IMR-90 (cell line): ENCODE results near the gene TTC27. TPM values are rescaled to one million over a fixed set of nuclear protein-coding genes. Genes with fewer than 3 reads are reported as not detected.

ENCODE experiments used
- ATAC-seq: fragments of 200-7000 bp; cut with Tn5 transposase; 2 replicates; pipeline ENCODE4 v1.9.1; 2020; ENCODE audit warnings: low read depth, mild to moderate bottlenecking, moderate library complexity
- BruUV-seq: library from RNA; stranded (reverse); fragments of 400-500 nt; replicated peaks from 2 replicates; lab custom pipeline; 2021; lab: Mats Ljungman, UMichigan
- CTCF ChIA-PET: fragments of 300-600 bp; formaldehyde crosslinking; extraction: SDS; loops from one replicate; lab custom pipeline; 2021; ENCODE audit warnings: antibody characterized with exemption; lab: Yijun Ruan, JAX
- POLR2A ChIA-PET: fragments of 300-600 bp; sonication (Branson Sonifier 250); formaldehyde crosslinking; loops from one replicate; lab custom pipeline; 2022; ENCODE audit warnings: antibody characterized with exemption; ENCODE audit not compliant: unreplicated experiment; lab: Charles Lee
- DNase-seq: peaks from one replicate; pipeline ENCODE4 v3.0.0; 2013
- H2AFZ ChIP-seq: replicated peaks from 2 replicates; pipeline ENCODE3; 2013; ENCODE audit warnings: low read length, mild to moderate bottlenecking; ENCODE audit not compliant: poor library complexity
- H2AK5ac ChIP-seq: 2 replicates; pipeline ENCODE4 v1.6.1; 2013; ENCODE audit warnings: low read depth, low read length, inconsistent platforms
- H2AK9ac ChIP-seq: replicated peaks from 2 replicates; pipeline ENCODE3; 2013; ENCODE audit warnings: mild to moderate bottlenecking, low read depth, low read length, moderate library complexity; ENCODE audit not compliant: poor library complexity
- H2BK120ac ChIP-seq: 2 replicates; pipeline ENCODE4 v1.6.1; 2013; ENCODE audit warnings: low read depth, low read length, inconsistent platforms
- H2BK15ac ChIP-seq: 3 replicates; pipeline ENCODE4 v1.6.1; 2013; ENCODE audit warnings: low read depth, low read length, inconsistent platforms
- H2BK20ac ChIP-seq: 2 replicates; pipeline ENCODE4 v1.6.1; 2013; ENCODE audit warnings: low read depth, mild to moderate bottlenecking, inconsistent platforms, low read length, moderate library complexity
- H2BK5ac ChIP-seq: 2 replicates; pipeline ENCODE4 v1.6.1; 2013; ENCODE audit warnings: mild to moderate bottlenecking, low read depth, low read length, inconsistent platforms; ENCODE audit not compliant: poor library complexity, severe bottlenecking
- H3K14ac ChIP-seq: replicated peaks from 2 replicates; pipeline ENCODE4 v1.6.1; 2013; ENCODE audit warnings: low read depth, low read length, inconsistent platforms
- H3K18ac ChIP-seq: 2 replicates; pipeline ENCODE4 v1.6.1; 2013; ENCODE audit warnings: low read depth, low read length, control low read depth
- H3K23ac ChIP-seq: 2 replicates; pipeline ENCODE4 v1.6.1; 2013; ENCODE audit warnings: low read depth, low read length, inconsistent platforms
- H3K27ac ChIP-seq: 2 replicates; pipeline ENCODE4 v1.5.1; 2013; ENCODE audit warnings: mild to moderate bottlenecking, control low read depth, low read length; ENCODE audit not compliant: insufficient read depth
- H3K27me3 ChIP-seq: 2 replicates; pipeline ENCODE4 v1.6.1; 2013; ENCODE audit warnings: low read length; ENCODE audit not compliant: control insufficient read depth, insufficient read depth
- H3K36me3 ChIP-seq: 2 replicates; pipeline ENCODE4 v1.6.1; 2013; ENCODE audit warnings: low read length, mixed read lengths; ENCODE audit not compliant: control insufficient read depth, insufficient read depth
- H3K4ac ChIP-seq: 2 replicates; pipeline ENCODE4 v1.6.1; 2013; ENCODE audit warnings: low read depth, low read length, inconsistent platforms
- H3K4me1 ChIP-seq: 2 replicates; pipeline ENCODE4 v1.6.1; 2013; ENCODE audit warnings: low read length, mixed read lengths; ENCODE audit not compliant: control insufficient read depth, insufficient read depth
- H3K4me2 ChIP-seq: 2 replicates; pipeline ENCODE4 v1.6.1; 2013; ENCODE audit warnings: low read depth, mild to moderate bottlenecking, control low read depth, low read length, moderate library complexity
- H3K4me3 ChIP-seq: 2 replicates; pipeline ENCODE4 v1.5.1; 2013; ENCODE audit warnings: low read depth, mild to moderate bottlenecking, control low read depth, low read length, moderate library complexity; ENCODE audit not compliant: insufficient read depth
- H3K56ac ChIP-seq: 2 replicates; pipeline ENCODE4 v1.6.1; 2013; ENCODE audit warnings: low read length, inconsistent platforms; ENCODE audit not compliant: insufficient read depth; ENCODE audit errors: extremely low read depth
- H3K79me1 ChIP-seq, 2 experiments: 2 replicates each; pipeline ENCODE4 v1.6.1; 2013; ENCODE audit warnings: low read length in 2 of 2, inconsistent platforms in 1 of 2, low read depth in 1 of 2
- H3K9ac ChIP-seq: 2 replicates; pipeline ENCODE4 v1.6.1; 2013; ENCODE audit warnings: low read depth, low read length, control low read depth
- H3K9me1 ChIP-seq: 2 replicates; pipeline ENCODE4 v1.6.1; 2013; ENCODE audit warnings: low read length, inconsistent platforms; ENCODE audit not compliant: insufficient read depth
- H3K9me3 ChIP-seq: 2 replicates; pipeline ENCODE4 v1.6.1; 2013; ENCODE audit warnings: low read length; ENCODE audit not compliant: control insufficient read depth, insufficient read depth
- H4K20me1 ChIP-seq: 2 replicates; pipeline ENCODE4 v1.6.1; 2013; ENCODE audit warnings: low read length, inconsistent platforms; ENCODE audit not compliant: insufficient read depth
- H4K5ac ChIP-seq: 2 replicates; pipeline ENCODE4 v1.6.1; 2013; ENCODE audit warnings: mild to moderate bottlenecking, low read depth, low read length, control low read depth
- H4K8ac ChIP-seq, 2 experiments: 2 replicates each; pipeline ENCODE4 v1.6.1; 2013; ENCODE audit warnings: low read depth in 2 of 2, low read length in 2 of 2, control low read depth in 1 of 2, inconsistent platforms in 1 of 2
- H4K91ac ChIP-seq: 2 replicates; pipeline ENCODE4 v1.6.1; 2013; ENCODE audit warnings: low read depth, low read length, inconsistent platforms; ENCODE audit not compliant: insufficient read depth
- CHD1 ChIP-seq: IDR thresholded peaks from 2 replicates; pipeline ENCODE4 v1.6.1; 2012; ENCODE audit warnings: low read depth, low read length, improper control_type of control experiment
- ELK1 ChIP-seq: fragments of 150-350 bp; IDR thresholded peaks from 2 replicates; pipeline ENCODE4 v1.6.1; 2016; ENCODE audit warnings: low read depth, mild to moderate bottlenecking, low read length, moderate library complexity, borderline replicate concordance
- RFX5 ChIP-seq: IDR thresholded peaks from 2 replicates; pipeline ENCODE4 v1.8.0; 2012; ENCODE audit warnings: low read depth, mild to moderate bottlenecking, low read length, moderate library complexity
- dilution Hi-C: fragments of 300-500 bp; cut with HindIII; formaldehyde crosslinking; loops from one replicate; pipeline ENCODE4 v1.14.3; 2018; ENCODE audit warnings: low sequenced_read_pairs; ENCODE audit not compliant: unreplicated experiment
- in situ Hi-C: fragments of 300-500 bp; cut with MboI; formaldehyde crosslinking; loops from 3 replicates; pipeline ENCODE4 v1.14.3; 2019; ENCODE audit warnings: low sequenced_read_pairs, inconsistent platforms, mixed read lengths
- intact Hi-C: fragments of 100-400 bp; cut with micrococcal nuclease; formaldehyde crosslinking; loops from 2 replicates; pipeline ENCODE4 v1.10.0; 2022
- polyA plus RNA-seq, 3 experiments: library from polyadenylated mRNA; depleted of rRNA; stranded (reverse); fragments of >200 nt; gene quantifications; 2 replicates each; pipeline ENCODE4 v1.2.3, GENCODE V29; 2012; ENCODE audit warnings: low replicate concordance in 1 of 3
- total RNA-seq: library from RNA; depleted of rRNA; stranded (reverse); fragments of >200 nt; gene quantifications from 2 replicates; pipeline ENCODE4 v1.2.3, GENCODE V29; 2012

TTC27 gene
- total and polyA plus RNA-seq, 2 of the 4 experiments (the other 2 are of a cell fraction) = 12.7 to 30.5 TPM

GRCh38 chr2:32691678-32692077 is 63.8 kb downstream of the TTC27 start:
- no peak overlapping the region for H4K8ac ChIP-seq
- H4K5ac ChIP-seq = no peak overlapping the region
- dilution Hi-C loops (no loop called here), intact Hi-C loops (no loop called here), in situ Hi-C loops (no loop called here)
- no TSS peak for BruUV-seq
- no peak for TF ChIP-seq CHD1
- no peak for TF ChIP-seq ELK1
- no peak for TF ChIP-seq RFX5
- no peak overlapping the region for H3K4me3 ChIP-seq
- no peak overlapping the region for H3K9ac ChIP-seq
- H2BK5ac ChIP-seq = no peak overlapping the region
- H3K36me3 ChIP-seq = no peaks in the 10 kb centered on the region
- H3K4ac ChIP-seq = no peak overlapping the region
- H3K18ac ChIP-seq = no peak overlapping the region
- H4K20me1 ChIP-seq = no peaks in the 10 kb centered on the region
- no peak overlapping the region for H2AK5ac ChIP-seq
- H2AK9ac ChIP-seq = no peak overlapping the region
- no peaks in the 10 kb centered on the region for H3K27me3 ChIP-seq
- no peak overlapping the region for H4K91ac ChIP-seq
- no peak overlapping the region for H3K4me2 ChIP-seq
- no peaks in the 10 kb centered on the region for H3K4me1 ChIP-seq
- ChIA-PET CTCF (no interaction called here), POLR2A (no interaction called here)
- no peak overlapping the region for H3K23ac ChIP-seq
- no peak for DNase-seq
- no peaks in the 10 kb centered on the region for H3K9me3 ChIP-seq
- no peak overlapping the region for H3K27ac ChIP-seq
- H3K14ac ChIP-seq = no peak overlapping the region
- no peak for ATAC-seq
- H2BK120ac ChIP-seq = no peak overlapping the region
- H3K56ac ChIP-seq = no peak overlapping the region
- H2BK20ac ChIP-seq = no peak overlapping the region
- H3K79me1 ChIP-seq = no peaks in the 10 kb centered on the region; a peak in 1 of 4 replicates
- H3K9me1 ChIP-seq = no peaks in the 10 kb centered on the region
- no peak overlapping the region for H2BK15ac ChIP-seq
- H2AFZ ChIP-seq = no peak overlapping the region
